DMS79 (cell line): ENCODE data around the gene WAS.

Source experiments
- DNase-seq: peaks from one replicate; lab custom pipeline; 2025; lab: John Stamatoyannopoulos, UW

WAS gene

GRCh38 chrX:48711929-48712505 is 28.4 kb downstream of the WAS start:
- DNase-seq: no peak

DNA sequence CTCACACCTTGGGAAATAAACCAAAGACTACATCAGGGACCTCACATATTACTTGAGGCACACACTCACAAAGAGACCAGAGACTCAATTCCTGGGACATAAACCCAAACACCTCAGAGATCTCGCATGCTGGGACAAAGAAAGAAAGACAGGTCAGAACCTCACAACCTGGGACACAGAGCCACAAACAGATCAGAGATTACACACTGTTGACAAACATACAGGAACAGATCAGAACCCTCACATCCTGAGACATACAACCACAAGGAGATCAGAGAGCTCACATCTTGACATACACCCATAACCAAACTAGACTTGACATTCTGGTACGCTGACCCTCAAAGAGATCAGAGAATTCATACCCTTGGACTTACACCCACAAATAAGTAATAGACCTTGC is 30.2 kb downstream of the WAS start:
- no peak for DNase-seq

DNA sequence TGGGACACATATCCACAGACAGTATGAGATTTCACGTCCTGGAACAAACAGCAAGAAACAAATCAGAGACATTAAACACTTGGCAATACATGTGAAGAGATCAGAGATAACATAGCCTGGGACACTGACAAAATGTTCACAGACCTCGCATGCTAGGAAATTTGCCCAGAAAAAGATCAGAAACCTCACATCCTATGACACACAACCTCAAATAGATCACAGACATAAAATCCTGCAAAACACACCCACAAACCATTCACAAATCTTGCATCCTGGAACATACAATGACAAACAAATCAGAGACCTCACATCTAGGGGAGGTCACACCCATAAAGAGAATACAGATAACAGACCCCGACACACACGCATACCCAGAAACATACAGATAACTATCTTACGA is 31.0 kb downstream of the WAS start:
- no peak for DNase-seq

- no peak for DNase-seq
These were observed 31.5 kb downstream of the WAS start for GRCh38 chrX:48715072-48715471.

- DNase-seq: no peak
These were observed 32.4 kb downstream of the WAS start for GRCh38 chrX:48715876-48716502.

DNA sequence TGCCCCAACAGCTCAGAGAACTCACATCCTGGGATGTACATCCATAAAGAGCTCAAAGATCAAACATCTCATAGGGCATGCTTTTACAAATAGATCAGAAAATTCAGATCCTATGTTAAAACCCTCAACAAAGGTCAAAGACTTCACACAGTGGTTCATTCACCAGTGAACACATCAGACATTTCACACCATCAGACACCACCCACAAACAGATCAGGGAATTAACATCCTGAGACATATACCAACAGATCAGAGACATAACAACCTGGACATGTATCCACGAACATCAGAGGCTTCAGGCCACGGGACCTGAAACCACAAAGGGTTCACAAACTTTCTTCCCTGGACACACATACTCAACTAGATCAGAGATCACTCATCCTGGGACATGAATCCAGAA is 36.4 kb downstream of the WAS start:
- DNase-seq: no peak

DNA sequence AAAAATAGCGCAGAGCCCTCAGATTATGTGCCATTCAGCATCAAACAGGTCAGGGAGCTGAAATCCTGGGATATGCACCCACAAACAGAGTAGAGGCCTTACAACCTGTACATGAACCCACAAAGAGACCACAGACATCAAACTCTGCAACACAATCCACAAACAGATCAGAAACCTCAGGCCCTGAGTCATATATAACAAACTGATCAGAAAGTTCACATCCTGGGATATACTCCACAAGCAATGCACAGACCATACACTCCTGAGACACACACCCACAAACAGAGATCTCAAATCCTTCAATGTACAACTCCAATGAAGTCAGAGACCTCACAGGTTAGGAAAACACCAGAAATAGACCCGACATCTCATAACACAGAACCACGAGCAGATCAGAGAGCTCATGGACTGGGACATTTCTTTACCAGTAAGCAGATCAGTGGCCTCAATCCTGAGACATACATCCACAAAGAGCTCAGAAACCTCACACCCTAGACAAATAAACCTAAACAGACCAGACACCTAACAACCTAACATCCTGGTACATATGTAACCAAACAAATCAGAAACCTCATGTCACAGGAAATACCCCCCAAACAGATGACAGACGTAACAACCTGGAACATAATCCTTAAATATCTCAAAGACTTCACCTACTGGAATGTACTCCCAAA is 37.1 kb downstream of the WAS start:
- DNase-seq: no peak

- DNase-seq: no peak
These were observed 38.3 kb downstream of the WAS start for GRCh38 chrX:48721916-48722315.

GRCh38 chrX:48726596-48726995 is 43.0 kb downstream of the WAS start:
- no peak for DNase-seq

- DNase-seq: no peak
These were observed 45.1 kb downstream of the WAS start for GRCh38 chrX:48728653-48729052.

GRCh38 chrX:48736303-48736702 is 52.7 kb downstream of the WAS start:
- DNase-seq: no peak

- no peak for DNase-seq
These were observed 53.2 kb downstream of the WAS start for GRCh38 chrX:48736878-48737212.

DNA sequence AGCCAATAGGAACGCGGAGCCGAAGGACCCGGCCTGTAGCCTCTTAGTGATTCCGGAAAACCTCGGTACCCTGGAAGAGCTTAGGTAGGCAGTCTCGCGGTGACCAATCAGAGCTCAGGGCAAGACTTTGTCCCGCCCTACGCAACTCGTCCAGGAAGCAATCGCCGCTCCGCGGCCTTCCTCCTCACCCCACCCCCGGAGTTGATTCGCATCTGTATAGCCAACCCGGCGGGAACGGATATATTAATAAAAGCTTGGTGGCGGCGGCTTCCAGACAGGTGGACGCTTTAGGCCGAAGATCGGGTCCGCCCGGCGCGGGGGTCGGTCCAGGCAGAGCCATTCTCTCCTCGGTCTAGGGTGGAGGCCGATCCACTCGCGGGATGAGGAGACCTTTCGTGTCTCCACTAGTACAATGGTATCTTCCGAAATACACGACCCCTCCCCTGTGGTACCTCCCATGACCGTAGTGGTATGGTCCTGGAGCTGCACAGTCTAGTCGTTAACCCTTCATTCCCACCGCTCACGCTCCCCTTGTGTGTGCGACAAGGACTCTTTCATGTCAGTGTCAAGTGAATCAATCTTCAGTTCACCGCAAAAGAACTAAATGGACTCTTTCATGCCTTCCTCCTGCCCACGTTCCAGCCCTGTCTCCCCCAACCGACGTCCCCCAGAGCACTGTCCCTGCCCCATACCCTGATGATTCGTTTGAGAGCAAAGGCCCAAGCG is 53.8 kb downstream of the WAS start:
- peak; percentile 84 for DNase-seq

- no peak for DNase-seq
These were observed 54.3 kb downstream of the WAS start for GRCh38 chrX:48737940-48738339.
